HG02943 (cell line): ENCODE measurements around the gene FAM149B1.

ENCODE experiments used
- ATAC-seq: cut with Tn5 transposase; IDR thresholded peaks from one replicate; pipeline ENCODE4 v1.9.1; 2021; ENCODE audit warnings: mild to moderate bottlenecking, low read depth, moderate library complexity; ENCODE audit not compliant: unreplicated experiment

Gene FAM149B1

DNA sequence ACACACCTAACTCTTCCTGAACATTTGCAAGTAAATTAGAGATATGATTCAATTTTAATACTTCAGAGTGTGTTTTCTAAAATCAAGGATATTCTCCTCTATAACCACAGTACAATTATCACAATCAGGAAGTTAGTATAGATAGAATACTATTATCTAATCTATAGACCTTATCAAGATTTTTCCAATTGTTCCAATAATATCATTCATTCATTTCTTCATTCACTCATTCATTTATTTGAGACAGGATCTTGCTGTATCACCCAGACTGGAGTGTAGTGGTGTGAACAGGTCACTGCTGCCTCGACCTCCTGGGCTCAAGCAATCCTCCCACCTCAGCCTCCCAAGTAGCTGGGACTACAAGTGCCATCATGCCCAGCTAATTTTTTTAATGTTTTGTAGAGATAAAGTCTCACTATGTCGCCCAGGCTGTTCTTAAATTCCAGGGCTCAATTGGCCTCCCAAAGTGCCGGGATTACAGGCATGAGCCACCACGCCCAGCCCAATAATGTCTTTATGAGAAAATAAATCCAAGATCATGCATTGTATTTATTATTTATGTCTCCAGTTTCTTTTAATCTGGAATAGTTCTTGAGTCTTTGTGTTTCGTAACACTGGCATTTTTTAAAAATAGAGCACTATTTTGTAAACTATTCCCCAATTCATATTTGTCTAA is 95.1 kb downstream of the FAM149B1 start:
- no peak for ATAC-seq

DNA sequence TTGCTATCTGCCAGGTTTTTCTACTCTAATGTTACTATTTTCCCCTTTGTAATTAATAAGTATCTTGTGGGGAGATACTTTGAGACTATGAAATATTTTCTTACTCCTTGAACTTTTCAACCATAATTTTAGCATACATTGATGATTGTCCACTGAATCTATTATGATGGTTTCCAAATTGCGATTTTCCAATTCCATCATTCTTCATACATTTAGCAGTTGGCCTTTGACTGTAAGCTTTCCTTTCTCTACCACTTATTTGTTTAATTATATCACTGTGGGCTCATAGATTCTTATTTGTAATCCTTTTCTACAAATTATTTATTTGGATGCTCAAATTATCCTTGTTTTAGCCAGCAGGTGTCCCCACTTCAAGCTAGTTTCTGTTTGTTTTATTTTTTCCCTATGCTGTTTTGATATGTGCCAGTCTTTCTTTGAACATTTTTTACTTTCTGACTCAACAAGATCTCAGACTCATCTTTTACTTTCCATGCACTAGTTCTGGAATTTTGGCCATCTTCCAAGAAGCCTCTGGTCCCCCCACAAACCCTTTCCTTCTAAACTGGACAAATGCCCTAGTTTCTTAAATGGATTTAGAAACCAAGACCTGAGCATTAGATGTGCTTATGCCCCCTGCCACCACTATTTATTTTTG is 95.9 kb downstream of the FAM149B1 start:
- ATAC-seq, result no peak

DNA sequence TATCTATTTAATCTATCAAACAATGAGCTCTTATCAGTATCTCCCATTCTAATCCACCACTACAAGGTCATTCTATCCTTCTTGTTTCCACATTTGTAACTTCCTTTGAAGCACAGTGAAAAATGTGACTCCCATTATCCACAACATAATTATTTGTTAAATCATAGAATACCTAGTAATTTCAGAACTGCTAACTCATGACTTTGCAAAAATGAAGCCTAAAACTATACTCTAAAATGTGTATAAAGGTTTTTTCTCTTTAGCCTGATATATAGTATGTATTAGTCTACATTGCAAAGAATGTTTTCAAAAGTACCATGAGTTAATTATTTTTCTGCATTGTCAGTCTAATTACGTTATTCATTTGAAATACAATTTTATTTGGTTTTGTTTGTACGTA is 96.5 kb downstream of the FAM149B1 start:
- no peak for ATAC-seq

DNA sequence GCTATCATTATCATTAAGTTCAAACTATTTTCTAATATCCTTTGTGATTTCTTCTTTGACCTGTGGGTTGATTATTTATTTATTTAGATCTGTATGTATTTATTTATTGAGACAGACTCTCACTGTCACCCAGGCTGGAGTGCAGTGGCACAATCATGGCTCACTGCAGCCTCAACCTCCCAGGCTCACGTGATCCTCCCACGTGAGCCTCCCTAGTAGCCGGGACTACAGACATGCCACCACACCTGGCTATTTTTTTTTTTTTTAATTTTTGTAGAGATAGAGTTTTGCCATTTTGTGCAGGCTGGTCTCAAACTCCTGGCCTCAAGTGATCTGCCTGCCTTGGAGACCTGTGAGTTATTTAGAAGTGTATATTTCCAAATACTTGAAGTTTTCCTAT is 113.2 kb downstream of the FAM149B1 start:
- no peak for ATAC-seq

DNA sequence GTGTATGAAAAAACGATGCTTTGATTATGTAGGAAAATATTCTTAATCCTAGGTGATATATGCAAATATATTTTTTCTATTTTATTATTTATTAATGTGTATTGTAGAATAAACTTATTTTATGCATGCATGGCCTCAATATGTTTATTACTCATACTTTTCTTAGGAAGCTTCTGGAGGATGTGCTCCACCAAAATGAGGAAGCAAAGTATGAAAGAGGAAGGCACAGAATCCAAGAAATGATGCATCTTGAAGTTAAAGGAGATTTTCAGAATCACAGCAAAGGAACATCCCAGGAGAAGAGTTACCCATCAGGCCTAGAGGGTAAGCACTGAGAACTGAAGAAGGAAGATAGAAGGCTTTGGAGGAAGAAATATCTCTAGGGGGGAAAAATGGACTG is 119.5 kb downstream of the FAM149B1 start:
- ATAC-seq, result no peak

DNA sequence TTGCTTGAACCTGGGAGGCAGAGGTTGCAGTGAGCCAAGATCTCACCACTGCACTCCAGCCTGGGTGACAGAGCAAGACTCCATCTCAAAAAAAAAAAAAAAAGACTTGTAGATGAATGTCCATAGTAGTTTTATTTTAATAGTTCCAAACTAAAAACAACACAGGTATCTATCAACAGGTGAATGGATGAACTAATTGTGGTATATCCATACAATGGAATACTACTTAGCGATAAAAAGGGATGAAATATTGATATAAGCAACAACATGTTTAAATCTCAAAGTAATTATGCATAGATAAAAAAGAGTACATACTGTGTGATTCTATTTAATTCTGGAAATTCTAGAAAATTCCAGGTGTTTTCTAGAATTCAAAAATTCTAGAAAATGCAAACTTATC is 122.0 kb downstream of the FAM149B1 start:
- no peak for ATAC-seq

DNA sequence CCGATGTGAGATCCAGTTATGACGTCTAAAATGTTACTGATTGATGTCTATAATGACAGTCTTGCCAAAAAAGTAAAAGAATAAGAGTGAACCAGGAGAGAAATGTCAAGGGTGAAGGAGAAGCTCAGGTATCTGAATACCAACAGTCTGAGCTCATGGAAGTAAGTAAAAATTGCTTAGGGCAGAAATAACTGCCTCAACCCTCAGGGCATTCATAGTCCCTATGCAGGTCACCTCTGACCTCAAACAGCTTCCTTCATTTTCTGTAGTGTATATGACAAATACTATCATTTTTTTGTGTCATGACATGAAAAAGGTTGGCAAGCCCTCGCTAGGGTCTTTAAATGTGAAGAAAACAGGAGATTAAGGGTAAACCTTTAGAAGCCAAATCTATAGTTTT is 125.5 kb downstream of the FAM149B1 start:
- no peak for ATAC-seq
